Brain microvascular endothelial cell (primary cell): ENCODE results near the gene RCOR1.

Experiments
- DNase-seq: peaks from one replicate; pipeline ENCODE4 v3.0.0-alpha.2; 2020
- H3K27ac ChIP-seq: fragments of 250-450 bp; sonication (Bioruptor Pico); 2 replicates; pipeline ENCODE4 v1.5.1; 2020; ENCODE audit warnings: mild to moderate bottlenecking, moderate library complexity
- H3K27me3 ChIP-seq: fragments of 250-450 bp; sonication (Bioruptor Pico); replicated peaks from 2 replicates; pipeline ENCODE4 v1.5.1; 2020; ENCODE audit warnings: mild to moderate bottlenecking
- H3K36me3 ChIP-seq: fragments of 250-450 bp; sonication (Bioruptor Pico); replicated peaks from 2 replicates; pipeline ENCODE4 v1.5.1; 2020; ENCODE audit warnings: mild to moderate bottlenecking
- H3K4me3 ChIP-seq: 2 replicates; pipeline ENCODE4 v1.5.1; 2011; ENCODE audit warnings: low read depth, mild to moderate bottlenecking, control low read depth, low read length, moderate library complexity
- CTCF ChIP-seq: IDR thresholded peaks from 2 replicates; pipeline ENCODE4 v1.5.1; 2011; ENCODE audit warnings: low read depth, mild to moderate bottlenecking, moderate library complexity, low read length, control low read depth, inconsistent platforms; ENCODE audit errors: missing control alignments
- in situ Hi-C: cut with HindIII; loops from 2 replicates; pipeline ENCODE4 v1.10.0; 2017; ENCODE audit warnings: low sequenced_read_pairs, low pct_ligation_motif_present

RCOR1 gene

GRCh38 chr14:102749393-102750305, 157.2 kb downstream of the RCOR1 start:
- TF ChIP-seq CTCF, result no peak
- in situ Hi-C loops, result no loop called here

GRCh38 chr14:102750376-102750775, 157.9 kb downstream of the RCOR1 start:
- H3K4me3 ChIP-seq, result no peak overlapping the region
- no peaks in the 10 kb centered on the region for H3K27me3 ChIP-seq
- no peak overlapping the region for H3K27ac ChIP-seq
- H3K36me3 ChIP-seq, result no peaks in the 10 kb centered on the region
- in situ Hi-C loops, result no loop called here
- DNase-seq, result no peak
- TF ChIP-seq CTCF, result no peak

More at GRCh38 chr14:102749393-102750305, 157.2 kb downstream of the RCOR1 start:
- Histone ChIP-seq H3K27ac (no peak overlapping the region), H3K4me3 (no peak overlapping the region), H3K36me3 (no peaks in the 10 kb centered on the region), H3K27me3 (no peaks in the 10 kb centered on the region)
- no peak for DNase-seq

- no peak overlapping the region for H3K4me3 ChIP-seq
- in situ Hi-C loops, result no loop called here
- no peak for TF ChIP-seq CTCF
- no peak overlapping the region for H3K27ac ChIP-seq
- no peaks in the 10 kb centered on the region for H3K36me3 ChIP-seq
- no peak for DNase-seq
- no peaks in the 10 kb centered on the region for H3K27me3 ChIP-seq
Measured at GRCh38 chr14:102751088-102751487, 158.6 kb downstream of the RCOR1 start.

- in situ Hi-C loops, result no loop called here
- no peak for DNase-seq
- TF ChIP-seq CTCF, result no peak
- H3K27ac ChIP-seq, result no peak overlapping the region
- H3K4me3 ChIP-seq, result no peak overlapping the region
- H3K27me3 ChIP-seq, result no peaks in the 10 kb centered on the region
- H3K36me3 ChIP-seq, result no peaks in the 10 kb centered on the region
Measured at GRCh38 chr14:102752239-102752847, 159.9 kb downstream of the RCOR1 start.

- Histone ChIP-seq H3K27ac (no peak overlapping the region), H3K27me3 (no peaks in the 10 kb centered on the region), H3K36me3 (no peaks in the 10 kb centered on the region), H3K4me3 (no peak overlapping the region)
- in situ Hi-C loops, result no loop called here
- DNase-seq, result no peak
- TF ChIP-seq CTCF, result no peak
Measured at GRCh38 chr14:102754370-102755262, 162.2 kb downstream of the RCOR1 start.
